Measurements from ENCODE around the gene ERC2. TPM values are rescaled to one million over a fixed set of nuclear protein-coding genes. Genes with fewer than 3 reads are reported as not detected.

Gene ERC2
- total RNA-seq, 1 donor from 2014 or later = 7.4 TPM

DNA sequence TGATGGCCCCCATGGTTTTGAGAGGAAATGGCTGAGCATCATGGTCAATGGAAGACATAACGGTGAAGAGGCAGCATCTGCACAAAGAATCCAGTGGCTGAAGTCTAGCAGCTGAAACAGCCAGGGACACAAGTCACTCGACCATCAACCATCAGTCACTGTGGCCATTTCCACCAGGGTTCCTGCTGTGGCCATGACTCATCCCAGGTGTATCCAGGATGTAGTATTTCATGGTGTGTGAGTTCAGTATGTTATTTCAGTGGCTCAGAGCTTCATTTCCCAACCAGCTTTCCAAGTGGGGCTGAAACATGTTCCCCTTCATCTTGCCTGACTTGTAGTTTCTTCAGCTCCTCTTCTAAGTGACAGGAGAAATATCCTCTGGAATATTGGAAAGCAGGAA, 933.4 kb downstream of the ERC2 start:
- Mint-ChIP-seq H3K27ac (ENCODE audit: unreplicated experiment) (no peak overlapping the region), H3K36me3 (ENCODE audit: low read depth, unreplicated experiment) (no peaks in the 10 kb centered on the region), H3K4me3 (ENCODE audit: unreplicated experiment) (no peak overlapping the region), H3K4me1 (ENCODE audit: low read depth, unreplicated experiment) (peaks cover 3% of the 10 kb centered on the region), H3K9me3 (ENCODE audit: unreplicated experiment) (no peaks in the 10 kb centered on the region), H3K27me3 (ENCODE audit: low read depth, unreplicated experiment) (peaks cover 6% of the 10 kb centered on the region)
- H3K27ac ChIP-seq (ENCODE audit: low read depth, low read length) = no peak overlapping the region
- H4K20me1 ChIP-seq (ENCODE audit: insufficient read depth, low read length) = no peaks in the 10 kb centered on the region
- H2AFZ ChIP-seq (ENCODE audit: low read depth, low read length) = no peak overlapping the region
- H3K9me3 ChIP-seq (ENCODE audit: insufficient read depth, low read depth, low read length) = no peaks in the 10 kb centered on the region
- H3K36me3 ChIP-seq (ENCODE audit: insufficient read depth, low read length) = no peaks in the 10 kb centered on the region
- H3K4me1 ChIP-seq (ENCODE audit: insufficient read depth, low read length) = no peaks in the 10 kb centered on the region
- H3K4me2 ChIP-seq (ENCODE audit: low read length) = no peak overlapping the region
- FAIRE-seq (no peak), DNase-seq (ENCODE audit: low read depth) (no peak)
- H3K79me2 ChIP-seq (ENCODE audit: insufficient read depth, low read length) = no peaks in the 10 kb centered on the region
- H3K4me3 ChIP-seq (ENCODE audit: insufficient read depth, low read depth, low read length) = no peak overlapping the region
- H3K27me3 ChIP-seq (ENCODE audit: insufficient read depth, low read length) = peaks cover 6% of the 10 kb centered on the region
- H3K9ac ChIP-seq (ENCODE audit: low read length) = no peak overlapping the region
- TF ChIP-seq, protein P1, sequence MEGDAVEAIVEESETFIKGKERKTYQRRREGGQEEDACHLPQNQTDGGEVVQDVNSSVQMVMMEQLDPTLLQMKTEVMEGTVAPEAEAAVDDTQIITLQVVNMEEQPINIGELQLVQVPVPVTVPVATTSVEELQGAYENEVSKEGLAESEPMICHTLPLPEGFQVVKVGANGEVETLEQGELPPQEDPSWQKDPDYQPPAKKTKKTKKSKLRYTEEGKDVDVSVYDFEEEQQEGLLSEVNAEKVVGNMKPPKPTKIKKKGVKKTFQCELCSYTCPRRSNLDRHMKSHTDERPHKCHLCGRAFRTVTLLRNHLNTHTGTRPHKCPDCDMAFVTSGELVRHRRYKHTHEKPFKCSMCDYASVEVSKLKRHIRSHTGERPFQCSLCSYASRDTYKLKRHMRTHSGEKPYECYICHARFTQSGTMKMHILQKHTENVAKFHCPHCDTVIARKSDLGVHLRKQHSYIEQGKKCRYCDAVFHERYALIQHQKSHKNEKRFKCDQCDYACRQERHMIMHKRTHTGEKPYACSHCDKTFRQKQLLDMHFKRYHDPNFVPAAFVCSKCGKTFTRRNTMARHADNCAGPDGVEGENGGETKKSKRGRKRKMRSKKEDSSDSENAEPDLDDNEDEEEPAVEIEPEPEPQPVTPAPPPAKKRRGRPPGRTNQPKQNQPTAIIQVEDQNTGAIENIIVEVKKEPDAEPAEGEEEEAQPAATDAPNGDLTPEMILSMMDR (IDR thresholded peaks at IDR 0.05; ENCODE audit: insufficient read depth, low read depth, low read length) = no peak
- TF ChIP-seq EZH2 (IDR thresholded peaks at IDR 0.05; ENCODE audit: insufficient read depth, low read length) = no peak

DNA sequence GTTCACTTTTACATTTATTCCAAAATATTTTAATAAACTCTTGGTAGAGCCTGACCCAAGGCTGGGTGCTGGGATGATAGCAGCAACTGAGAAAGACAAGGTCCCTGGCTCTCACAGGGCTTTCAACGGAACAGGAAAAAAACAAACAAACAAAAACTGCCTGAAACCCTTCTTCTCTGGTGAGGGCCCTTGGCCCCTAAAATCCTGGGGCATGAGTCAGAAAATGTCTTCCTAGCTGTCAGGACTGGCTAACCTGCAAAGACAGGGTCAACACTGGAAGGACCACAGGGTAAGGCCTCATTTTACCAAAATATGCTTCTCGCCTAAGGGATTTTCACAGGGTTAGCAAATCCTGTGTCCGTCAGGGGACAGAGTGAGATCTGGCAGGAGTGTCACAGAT, 935.5 kb downstream of the ERC2 start:
- H3K27me3 Mint-ChIP-seq (ENCODE audit: low read depth, unreplicated experiment) = peaks cover 6% of the 10 kb centered on the region

DNA sequence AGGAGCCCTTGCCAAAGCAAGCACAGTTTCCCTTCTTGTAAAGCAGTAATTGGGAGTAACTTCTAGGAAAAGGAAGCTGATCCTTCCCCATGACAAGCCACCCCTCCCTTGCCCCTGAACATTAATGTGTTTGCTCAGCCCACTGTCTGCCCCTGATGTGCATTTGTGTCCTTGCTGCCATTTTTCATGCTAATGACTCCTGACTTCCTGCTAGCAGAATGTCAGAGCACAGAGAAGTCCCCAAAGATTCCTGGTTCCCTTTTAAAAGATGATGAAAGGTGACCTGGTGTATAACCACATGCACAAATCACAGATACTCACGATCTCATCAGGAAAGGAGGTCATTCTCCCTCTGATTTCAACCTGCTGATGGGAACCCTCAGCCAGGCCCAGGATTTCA, 936.9 kb downstream of the ERC2 start:
- Mint-ChIP-seq H3K27ac (ENCODE audit: unreplicated experiment) (no peak overlapping the region), H3K4me3 (ENCODE audit: unreplicated experiment) (no peak overlapping the region), H3K4me1 (ENCODE audit: low read depth, unreplicated experiment) (peaks cover 3% of the 10 kb centered on the region), H3K27me3 (ENCODE audit: low read depth, unreplicated experiment) (peaks cover 6% of the 10 kb centered on the region), H3K9me3 (ENCODE audit: unreplicated experiment) (no peaks in the 10 kb centered on the region), H3K36me3 (ENCODE audit: low read depth, unreplicated experiment) (no peaks in the 10 kb centered on the region)
- FAIRE-seq (no peak), DNase-seq (ENCODE audit: low read depth) (no peak)
- Histone ChIP-seq H3K27ac (ENCODE audit: low read depth, low read length) (no peak overlapping the region), H3K27me3 (ENCODE audit: insufficient read depth, low read length) (peaks cover 2% of the 10 kb centered on the region), H4K20me1 (ENCODE audit: insufficient read depth, low read length) (no peaks in the 10 kb centered on the region), H3K4me2 (ENCODE audit: low read length) (no peak overlapping the region), H3K79me2 (ENCODE audit: insufficient read depth, low read length) (no peaks in the 10 kb centered on the region), H3K4me3 (ENCODE audit: insufficient read depth, low read depth, low read length) (no peak overlapping the region), H3K36me3 (ENCODE audit: insufficient read depth, low read length) (no peaks in the 10 kb centered on the region), H3K9ac (ENCODE audit: low read length) (no peak overlapping the region), H3K9me3 (ENCODE audit: insufficient read depth, low read depth, low read length) (no peaks in the 10 kb centered on the region), H3K4me1 (ENCODE audit: insufficient read depth, low read length) (no peaks in the 10 kb centered on the region), H2AFZ (ENCODE audit: low read depth, low read length) (no peak overlapping the region)
- no peak for TF ChIP-seq EZH2 (IDR thresholded peaks at IDR 0.05; ENCODE audit: insufficient read depth, low read length)
- TF ChIP-seq, protein P1 (IDR thresholded peaks at IDR 0.05; ENCODE audit: insufficient read depth, low read depth, low read length) = no peak

More for the DNA sequence above, 935.5 kb downstream of the ERC2 start:
- no peaks in the 10 kb centered on the region for H3K9me3 Mint-ChIP-seq (ENCODE audit: unreplicated experiment)
- no peaks in the 10 kb centered on the region for H3K4me1 ChIP-seq (ENCODE audit: insufficient read depth, low read length)
- DNase-seq (ENCODE audit: low read depth) (no peak), FAIRE-seq (no peak)
- H3K36me3 ChIP-seq (ENCODE audit: insufficient read depth, low read length) = no peaks in the 10 kb centered on the region
- no peak overlapping the region for H2AFZ ChIP-seq (ENCODE audit: low read depth, low read length)
- H3K4me1 Mint-ChIP-seq (ENCODE audit: low read depth, unreplicated experiment) = peaks cover 3% of the 10 kb centered on the region
- no peaks in the 10 kb centered on the region for H3K79me2 ChIP-seq (ENCODE audit: insufficient read depth, low read length)
- H3K9ac ChIP-seq (ENCODE audit: low read length) = no peak overlapping the region
- TF ChIP-seq, protein P1 (IDR thresholded peaks at IDR 0.05; ENCODE audit: insufficient read depth, low read depth, low read length) = no peak
- no peak for TF ChIP-seq EZH2 (IDR thresholded peaks at IDR 0.05; ENCODE audit: insufficient read depth, low read length)
- no peak overlapping the region for H3K4me3 Mint-ChIP-seq (ENCODE audit: unreplicated experiment)
- H3K4me3 ChIP-seq (ENCODE audit: insufficient read depth, low read depth, low read length) = no peak overlapping the region
- H3K36me3 Mint-ChIP-seq (ENCODE audit: low read depth, unreplicated experiment) = no peaks in the 10 kb centered on the region
- no peak overlapping the region for H3K27ac Mint-ChIP-seq (ENCODE audit: unreplicated experiment)
- H3K27me3 ChIP-seq (ENCODE audit: insufficient read depth, low read length) = peaks cover 4% of the 10 kb centered on the region
- no peaks in the 10 kb centered on the region for H4K20me1 ChIP-seq (ENCODE audit: insufficient read depth, low read length)
- no peaks in the 10 kb centered on the region for H3K9me3 ChIP-seq (ENCODE audit: insufficient read depth, low read depth, low read length)
- no peak overlapping the region for H3K27ac ChIP-seq (ENCODE audit: low read depth, low read length)
- no peak overlapping the region for H3K4me2 ChIP-seq (ENCODE audit: low read length)

All from astrocyte (in vitro differentiated cells and primary cell).